Mesodermal cell (in vitro differentiated cells): ENCODE data around the gene CARD18. TPM values are rescaled to one million over a fixed set of nuclear protein-coding genes. Genes with fewer than 3 reads are reported as not detected.

Experiments
- H3K27ac ChIP-seq: 2 replicates; pipeline ENCODE4 v1.7.0; 2013; ENCODE audit warnings: mild to moderate bottlenecking, low read depth, low read length, moderate library complexity; ENCODE audit not compliant: severe bottlenecking
- H3K36me3 ChIP-seq: 2 replicates; pipeline ENCODE4 v1.7.1; 2013; ENCODE audit warnings: mild to moderate bottlenecking, low read length, moderate library complexity; ENCODE audit not compliant: control insufficient read depth, insufficient read depth
- H3K4me1 ChIP-seq: one replicate; pipeline ENCODE4 v1.7.1; 2013; ENCODE audit warnings: mild to moderate bottlenecking, low read length; ENCODE audit not compliant: insufficient read depth, control insufficient read depth, poor library complexity, severe bottlenecking
- H3K4me3 ChIP-seq: 2 replicates; pipeline ENCODE4 v1.7.0; 2013; ENCODE audit warnings: low read length, control low read depth, mild to moderate bottlenecking; ENCODE audit not compliant: insufficient read depth, poor library complexity, severe bottlenecking; ENCODE audit errors: extremely low read depth
- H3K9me3 ChIP-seq: 2 replicates; pipeline ENCODE4 v1.7.1; 2013; ENCODE audit warnings: mild to moderate bottlenecking, low read length, moderate library complexity; ENCODE audit not compliant: control insufficient read depth
- WGBS, 2 experiments: methylation state at CpG; one replicate each; pipeline ENCODE4 v1.1.5; 2013; ENCODE audit warnings: missing lambda C conversion rate in 2 of 2; ENCODE audit not compliant: insufficient coverage in 2 of 2; 5-methylcytosine and 5-hydroxymethylcytosine counted together
- polyA plus RNA-seq, 2 experiments: library from polyadenylated mRNA; stranded (reverse); fragments of 50-300 nt; gene quantifications; one replicate each; pipeline ENCODE4 v1.2.3, GENCODE V29; 2013

CARD18 gene, protein sequence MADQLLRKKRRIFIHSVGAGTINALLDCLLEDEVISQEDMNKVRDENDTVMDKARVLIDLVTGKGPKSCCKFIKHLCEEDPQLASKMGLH
- not detected for polyA plus RNA-seq (2013, experiment 1 of 2)
- not detected for polyA plus RNA-seq (2013, experiment 2 of 2)

DNA sequence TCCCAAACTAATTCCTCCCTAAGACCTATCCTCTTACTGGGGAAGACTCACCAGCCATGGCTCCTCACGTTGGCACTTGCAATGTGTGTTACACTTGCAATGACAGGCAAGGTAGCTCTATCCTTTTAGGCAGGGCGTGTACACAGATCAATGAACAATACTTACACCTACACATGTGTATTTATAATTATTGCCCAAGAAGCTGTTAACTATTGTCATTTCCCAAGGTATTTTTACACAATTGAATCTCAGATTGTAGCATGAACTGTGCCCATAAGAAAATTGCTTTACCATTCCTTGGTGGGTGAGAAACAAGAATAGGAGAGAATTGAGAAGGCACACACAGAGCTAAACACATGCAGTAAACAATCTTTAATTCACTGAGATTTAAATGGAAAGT lies at the start of gene CARD18:
TSS of gene CARD18 (minus strand) at position 101 of the 400 bp plus-strand sequence. CDS start at position 58, 43 bp downstream.
- 89 to 100% methylated on average over 1 of the region's 2 CpGs for WGBS, 2 experiments
- peaks cover 7% of the 10 kb centered on the region for H3K9me3 ChIP-seq

DNA sequence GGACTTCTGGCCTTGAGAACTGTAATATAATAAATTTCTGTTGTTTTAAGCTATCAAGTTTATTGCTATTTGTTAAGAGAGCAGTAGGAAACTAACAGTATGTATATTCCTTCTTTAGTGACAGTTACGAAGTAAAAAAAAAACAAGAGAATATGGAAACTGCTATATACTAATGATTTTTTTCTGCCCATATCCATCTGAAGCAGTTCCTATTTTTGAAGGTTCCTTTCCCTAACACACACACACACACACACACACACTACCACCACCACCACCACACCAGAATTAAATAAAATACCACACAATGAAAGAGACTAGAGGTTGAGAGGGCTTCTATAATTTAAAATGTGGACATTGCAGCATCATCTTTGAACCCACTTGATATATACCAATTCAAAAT lies 44.4 kb upstream of the CARD18 start:
- H3K4me1 ChIP-seq: no peaks in the 10 kb centered on the region
- no peaks in the 10 kb centered on the region for H3K36me3 ChIP-seq
- WGBS, 2 experiments: no CpG with 5 or more reads among the region's 1 CpG
- H3K4me3 ChIP-seq: no peak overlapping the region
- no peak overlapping the region for H3K27ac ChIP-seq
- H3K9me3 ChIP-seq: no peaks in the 10 kb centered on the region

More for the DNA sequence above, at the start of gene CARD18:
- no peaks in the 10 kb centered on the region for H3K36me3 ChIP-seq
- H3K27ac ChIP-seq: no peak within 1 kb of the TSS
- no peaks in the 10 kb centered on the region for H3K4me1 ChIP-seq
- no peak within 1 kb of the TSS for H3K4me3 ChIP-seq

DNA sequence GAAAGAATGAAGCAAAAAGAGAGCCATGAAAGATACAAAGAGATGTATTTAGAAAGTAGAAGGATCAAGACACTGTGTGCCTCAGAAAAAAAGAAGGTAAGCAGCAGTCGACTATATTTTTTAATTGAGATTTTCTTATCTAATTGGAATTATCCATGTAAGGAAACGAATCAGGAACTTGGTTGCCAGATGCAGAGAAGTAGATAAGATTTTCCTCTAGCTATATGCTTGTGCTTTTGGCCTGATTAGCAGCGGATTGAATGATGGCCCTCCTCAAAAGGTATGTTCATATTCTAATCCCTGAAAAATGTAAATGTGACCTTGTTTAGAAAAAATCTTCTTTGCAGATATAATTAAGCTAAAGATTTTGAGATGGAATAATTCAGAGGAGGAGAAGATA lies 43.9 kb upstream of the CARD18 start:
- 85% methylated on average over 2 of the region's 3 CpGs; no CpG with 5 or more reads in 1 of the 2 experiments for WGBS, 2 experiments
- Histone ChIP-seq H3K36me3 (no peaks in the 10 kb centered on the region), H3K4me3 (no peak overlapping the region), H3K4me1 (no peaks in the 10 kb centered on the region), H3K27ac (no peak overlapping the region), H3K9me3 (no peaks in the 10 kb centered on the region)

DNA sequence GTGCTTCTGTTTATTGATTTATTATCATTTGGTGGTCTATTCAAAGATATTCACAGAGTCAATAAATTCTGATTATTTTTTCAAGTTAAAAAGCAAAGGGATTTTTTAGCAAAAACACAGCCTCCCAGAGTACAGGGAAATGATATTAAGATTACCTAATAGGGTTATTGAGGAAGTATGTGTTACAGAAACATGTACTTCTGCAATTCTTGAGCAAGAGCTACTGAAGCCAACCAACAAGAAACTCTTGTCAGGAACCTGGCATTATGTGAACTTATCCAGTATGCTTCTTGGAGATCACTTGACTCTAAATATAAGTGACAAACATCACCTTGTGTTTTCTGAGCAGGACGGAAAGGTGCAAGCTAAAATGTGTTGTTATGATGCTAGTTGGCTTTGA lies 42.0 kb upstream of the CARD18 start:
- no CpG with 5 or more reads among the region's 1 CpG for WGBS, 2 experiments
- H3K4me1 ChIP-seq: no peaks in the 10 kb centered on the region
- H3K27ac ChIP-seq: no peak overlapping the region

DNA sequence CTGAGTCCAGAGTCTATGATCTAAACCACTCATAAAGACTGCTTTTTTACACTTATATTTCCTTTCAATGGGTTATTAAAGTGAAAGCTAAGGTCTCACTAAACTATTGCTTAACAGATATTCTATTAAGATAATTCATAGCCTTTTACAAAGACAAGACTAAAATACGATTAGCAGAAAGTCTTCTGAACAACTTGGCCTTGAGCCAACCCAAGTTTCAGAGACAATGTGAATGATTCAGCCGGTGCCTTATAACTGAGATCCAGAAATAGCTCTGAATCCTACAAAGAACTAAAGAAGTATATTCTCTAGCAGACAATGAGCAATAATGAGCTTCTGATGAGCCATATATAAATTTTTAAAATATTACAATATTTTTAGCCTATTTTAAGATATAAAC lies 41.5 kb upstream of the CARD18 start:
- H3K27ac ChIP-seq: no peak overlapping the region
- no peaks in the 10 kb centered on the region for H3K9me3 ChIP-seq
- WGBS, 2 experiments: 100% methylated on average over 1 of the region's 2 CpGs; no CpG with 5 or more reads in 1 of the 2 experiments
- no peaks in the 10 kb centered on the region for H3K4me1 ChIP-seq
- H3K36me3 ChIP-seq: no peaks in the 10 kb centered on the region
- H3K4me3 ChIP-seq: no peak overlapping the region

More for the DNA sequence above, 42.0 kb upstream of the CARD18 start:
- Histone ChIP-seq H3K4me3 (no peak overlapping the region), H3K9me3 (no peaks in the 10 kb centered on the region), H3K36me3 (no peaks in the 10 kb centered on the region)

DNA sequence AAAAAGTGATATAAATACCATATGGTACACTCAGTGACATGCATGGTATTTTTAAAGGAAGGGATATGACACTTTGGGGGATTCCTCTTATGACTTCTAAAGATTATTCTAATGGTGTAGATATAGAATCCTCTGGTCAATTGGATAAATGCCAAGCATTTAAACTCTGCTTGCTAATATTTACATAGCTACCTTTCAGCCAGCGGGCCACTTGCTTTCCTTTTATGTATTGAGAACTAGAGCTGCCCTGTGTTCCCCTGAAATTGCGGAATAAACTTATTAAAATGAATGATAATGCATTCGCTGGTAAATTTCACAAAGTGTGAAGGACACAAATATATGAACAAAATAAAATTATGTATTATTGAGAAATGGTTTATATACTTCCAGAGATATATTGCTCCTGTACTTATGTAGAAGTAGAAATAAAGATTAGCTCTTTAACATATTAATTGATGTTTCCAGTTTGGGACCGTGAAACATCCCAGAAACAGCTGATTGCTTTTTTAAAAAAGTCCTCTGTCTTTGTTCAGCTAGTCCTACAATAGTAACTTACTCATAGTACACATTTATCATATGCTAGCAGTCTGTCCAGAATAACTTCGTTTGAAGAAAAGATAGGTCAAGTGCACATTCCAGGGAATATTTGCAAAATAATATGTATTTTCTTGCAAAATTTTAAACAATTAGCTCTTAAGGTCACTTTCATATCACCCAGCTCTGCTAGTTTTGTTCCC lies 40.1 kb upstream of the CARD18 start:
- Histone ChIP-seq H3K9me3 (no peaks in the 10 kb centered on the region), H3K27ac (no peak overlapping the region), H3K36me3 (no peaks in the 10 kb centered on the region), H3K4me3 (no peak overlapping the region), H3K4me1 (no peaks in the 10 kb centered on the region)
- WGBS, 2 experiments: 93 to 100% methylated on average over 1 to 3 of the region's 5 CpGs

DNA sequence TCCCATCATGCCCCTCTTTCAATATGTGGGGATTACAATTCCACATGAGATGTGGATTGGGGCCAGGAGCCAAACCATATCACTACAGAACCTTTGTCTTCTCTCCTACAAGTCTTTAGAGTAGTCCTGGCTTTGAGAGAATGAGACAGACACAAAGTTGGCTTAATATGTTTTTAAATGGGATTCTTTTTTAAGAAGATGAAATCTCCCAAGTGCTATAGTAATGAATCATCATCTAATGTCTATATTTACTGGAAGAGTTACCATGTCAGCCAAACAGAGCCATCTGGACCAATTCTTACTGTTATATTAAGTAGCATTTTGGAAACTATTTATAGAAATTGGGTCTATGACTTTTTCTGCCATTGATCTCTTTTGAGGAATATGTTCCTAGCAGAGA lies 38.1 kb upstream of the CARD18 start:
- Histone ChIP-seq H3K4me3 (no peak overlapping the region), H3K4me1 (no peaks in the 10 kb centered on the region), H3K9me3 (no peaks in the 10 kb centered on the region), H3K36me3 (no peaks in the 10 kb centered on the region), H3K27ac (no peak overlapping the region)

DNA sequence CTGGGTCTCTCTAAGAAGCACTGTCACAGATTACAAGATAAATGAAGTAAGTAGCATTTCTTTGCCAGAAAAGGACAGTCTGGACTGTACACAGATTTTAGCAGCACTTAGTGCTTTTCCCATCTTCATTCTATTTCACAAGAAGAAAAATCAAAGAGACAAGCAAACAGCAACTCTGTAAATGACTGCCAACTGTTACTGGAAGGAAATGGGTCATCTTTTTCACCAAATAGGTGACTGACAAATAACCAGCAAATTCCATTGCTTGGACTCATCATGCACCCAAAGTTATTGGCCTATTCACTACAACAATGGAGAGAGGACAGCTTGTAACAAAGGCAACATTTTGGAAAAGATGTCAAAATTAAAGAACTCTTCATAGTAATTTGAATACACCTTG lies 28.9 kb upstream of the CARD18 start:
- no peak overlapping the region for H3K4me3 ChIP-seq
- no peak overlapping the region for H3K27ac ChIP-seq
- H3K4me1 ChIP-seq: no peaks in the 10 kb centered on the region
- no peaks in the 10 kb centered on the region for H3K9me3 ChIP-seq
- H3K36me3 ChIP-seq: no peaks in the 10 kb centered on the region

DNA sequence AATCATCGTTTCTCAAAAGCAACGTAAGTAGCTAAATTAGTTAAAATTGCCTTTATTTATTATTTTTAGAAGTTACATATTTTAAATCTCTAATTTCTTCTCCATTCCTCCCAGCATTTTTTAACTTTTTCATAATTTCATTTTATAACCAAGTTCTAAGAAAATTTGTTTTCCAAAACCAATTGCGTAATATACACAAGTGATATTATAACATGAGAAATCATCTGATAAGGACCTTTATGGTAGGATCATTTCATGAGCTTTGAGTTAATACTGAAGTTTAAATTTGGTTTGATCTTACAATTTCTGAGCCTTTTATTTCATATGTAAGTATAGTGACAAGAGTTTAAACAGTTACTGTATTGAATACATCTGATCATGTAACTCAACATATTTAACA lies 27.7 kb upstream of the CARD18 start:
- no peaks in the 10 kb centered on the region for H3K36me3 ChIP-seq
- no peak overlapping the region for H3K27ac ChIP-seq
- H3K9me3 ChIP-seq: no peaks in the 10 kb centered on the region
- WGBS, 2 experiments: no CpG with 5 or more reads among the region's 3 CpGs
- no peak overlapping the region for H3K4me3 ChIP-seq
- H3K4me1 ChIP-seq: no peaks in the 10 kb centered on the region

DNA sequence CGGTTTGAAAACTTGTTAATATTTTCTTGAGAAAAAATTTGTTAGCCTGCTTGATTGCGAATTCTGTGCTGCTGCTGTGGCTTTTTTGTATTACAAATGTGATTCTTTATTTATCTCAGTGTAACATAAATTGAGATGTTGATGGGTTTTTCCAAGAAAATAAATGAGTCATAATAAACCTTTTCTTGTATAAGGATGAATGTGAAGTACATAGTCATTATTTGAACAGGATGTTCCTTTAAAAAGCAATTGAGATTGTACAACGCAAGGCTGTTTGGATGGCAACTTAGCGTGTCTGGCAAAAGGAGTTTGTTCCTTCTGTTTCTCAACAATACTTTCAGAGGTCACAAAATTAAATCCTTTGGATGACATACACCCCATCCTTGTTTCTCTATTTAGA lies 24.6 kb upstream of the CARD18 start:
- Histone ChIP-seq H3K9me3 (no peaks in the 10 kb centered on the region), H3K27ac (no peak overlapping the region), H3K4me3 (no peak overlapping the region), H3K36me3 (no peaks in the 10 kb centered on the region), H3K4me1 (no peaks in the 10 kb centered on the region)
- 88% methylated on average over 1 of the region's 4 CpGs; no CpG with 5 or more reads in 1 of the 2 experiments for WGBS, 2 experiments

DNA sequence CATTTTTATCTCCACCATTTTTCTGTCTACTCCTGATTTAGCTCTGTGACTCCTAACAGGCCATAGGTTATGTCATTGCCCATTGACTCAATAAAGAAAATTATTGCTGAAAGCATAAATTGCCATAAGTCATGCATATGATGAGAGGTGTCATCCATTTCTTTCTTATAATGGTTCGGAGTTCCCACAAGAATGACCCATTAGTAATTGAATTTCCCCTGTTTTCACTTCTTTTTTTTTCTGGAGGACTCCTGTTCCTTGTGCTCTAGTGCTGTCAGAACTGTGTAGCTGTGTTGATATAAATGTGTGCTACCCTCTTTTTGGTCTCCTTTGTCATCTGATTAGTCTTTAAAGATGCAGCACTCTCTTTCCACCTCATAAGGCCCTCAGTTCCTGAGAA lies 22.9 kb upstream of the CARD18 start:
- Histone ChIP-seq H3K36me3 (no peaks in the 10 kb centered on the region), H3K4me1 (no peaks in the 10 kb centered on the region), H3K4me3 (no peak overlapping the region), H3K9me3 (no peaks in the 10 kb centered on the region), H3K27ac (no peak overlapping the region)
- WGBS, 2 experiments: no CpG with 5 or more reads among the region's 1 CpG
